IPS-11a (cell line): ENCODE results near the gene PIGK.

Experiments used
- H3K4me3 ChIP-seq: one replicate; pipeline ENCODE4 v1.5.1; 2013; ENCODE audit warnings: low read depth, low read length, control low read depth

Gene PIGK

GRCh38 chr1:77044133-77044849 is 174.9 kb downstream of the PIGK start:
- H3K4me3 ChIP-seq, result no peak overlapping the region

- no peak overlapping the region for H3K4me3 ChIP-seq
Measured at GRCh38 chr1:77040826-77041225, 178.4 kb downstream of the PIGK start.

- H3K4me3 ChIP-seq, result no peak overlapping the region
Measured at GRCh38 chr1:77039739-77040138, 179.5 kb downstream of the PIGK start.

- H3K4me3 ChIP-seq, result no peak overlapping the region
Measured at GRCh38 chr1:77039111-77039510, 180.1 kb downstream of the PIGK start.
